NCI-H1436 (cell line): ENCODE results near the gene MYADML2.
A peak's percentile ranks its signal among the peaks of the same experiment; 100 is the strongest.
"Not testable (repeated sequence)": the region's sequence is repeated elsewhere in the genome, so short reads cannot be mapped to it uniquely, and the experiment has no call there.

ENCODE experiments used
- DNase-seq: peaks from one replicate; lab custom pipeline; 2025; lab: John Stamatoyannopoulos, UW

MYADML2 gene

DNA sequence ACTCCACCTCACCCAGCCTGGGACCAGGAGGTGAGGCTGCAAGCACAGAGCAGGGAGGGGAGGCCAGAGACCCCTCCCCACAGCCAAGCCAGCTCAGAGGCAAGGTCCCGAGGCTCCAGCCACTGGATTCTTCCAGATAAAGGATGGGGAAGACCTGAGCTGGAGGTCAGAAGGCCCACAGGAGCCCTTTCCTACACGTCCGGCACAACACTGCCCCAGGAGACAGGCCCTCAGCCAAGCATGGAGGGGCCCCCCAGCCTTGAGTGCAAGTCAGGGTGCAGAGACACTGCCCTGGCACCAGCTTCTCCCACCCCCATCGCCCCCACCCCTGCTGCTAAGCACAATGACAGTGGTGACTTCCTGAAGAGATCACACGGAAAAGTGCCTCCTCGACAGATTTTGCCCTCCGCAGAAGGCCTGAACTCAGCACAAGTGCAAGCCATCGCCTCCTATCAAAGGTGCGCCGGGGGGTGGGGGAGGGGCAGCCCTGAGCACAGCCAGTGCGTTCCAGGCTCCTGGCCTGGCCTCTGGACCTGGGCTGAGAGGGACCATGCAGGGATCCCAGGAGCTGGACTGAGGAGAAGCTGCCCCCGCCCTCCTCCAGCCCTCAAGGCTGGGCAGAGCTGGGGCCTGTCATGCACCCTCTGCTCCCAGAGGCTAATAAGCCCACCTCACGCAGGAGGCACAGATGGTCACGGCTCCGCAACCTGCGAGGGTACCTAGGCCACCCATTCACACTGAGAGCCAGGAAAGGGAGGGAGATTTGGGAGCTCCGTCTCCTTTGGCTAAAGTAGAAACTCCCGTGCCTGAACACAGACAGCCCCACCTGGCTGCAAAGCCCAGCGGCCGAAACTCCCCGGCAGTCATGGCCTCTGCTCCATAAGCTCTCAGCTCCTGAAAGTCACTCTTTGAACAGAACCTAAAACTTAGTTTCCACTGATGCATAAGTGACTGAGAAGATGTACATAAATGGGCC lies 22.2 kb downstream of the MYADML2 start:
- DNase-seq, result no peak

- no peak for DNase-seq
These were observed 23.5 kb downstream of the MYADML2 start for GRCh38 chr17:81923302-81924260.

DNA sequence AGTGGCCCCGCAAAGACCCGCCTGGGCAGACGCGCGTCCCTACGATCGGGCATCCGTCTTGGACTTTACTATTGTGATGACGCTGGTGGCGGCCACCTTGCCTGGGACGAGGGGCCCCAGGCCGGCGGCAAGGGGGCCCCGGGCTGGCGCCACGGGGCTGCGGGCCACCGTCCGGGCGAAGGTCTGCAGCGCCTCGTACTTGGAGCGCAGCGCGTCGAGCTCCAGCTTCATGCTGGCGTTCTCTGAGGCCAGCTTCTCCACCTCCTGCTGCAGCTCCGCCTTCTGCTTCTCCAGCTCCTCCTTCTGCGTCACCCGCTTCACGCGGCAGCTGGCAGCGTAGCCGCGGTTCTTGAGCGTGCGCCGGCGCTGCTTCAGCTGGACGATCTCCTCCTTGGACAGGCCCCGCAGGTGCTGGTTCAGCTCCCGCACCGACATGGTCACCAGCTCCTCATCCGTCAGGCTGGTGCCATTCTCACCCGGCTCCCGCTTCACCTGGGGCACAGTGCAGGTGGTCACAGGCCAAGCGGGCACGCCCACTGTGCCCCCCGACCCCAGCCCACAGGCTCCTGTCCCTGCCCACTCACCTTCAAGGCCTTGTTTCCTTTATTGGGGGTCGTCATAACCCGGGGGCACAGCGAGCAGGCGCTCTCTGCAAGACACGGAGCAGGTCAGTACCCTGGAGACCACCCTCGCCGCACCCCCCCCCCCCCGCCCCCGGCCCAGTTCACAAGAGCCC lies 24.3 kb downstream of the MYADML2 start:
- DNase-seq, result no peak

DNA sequence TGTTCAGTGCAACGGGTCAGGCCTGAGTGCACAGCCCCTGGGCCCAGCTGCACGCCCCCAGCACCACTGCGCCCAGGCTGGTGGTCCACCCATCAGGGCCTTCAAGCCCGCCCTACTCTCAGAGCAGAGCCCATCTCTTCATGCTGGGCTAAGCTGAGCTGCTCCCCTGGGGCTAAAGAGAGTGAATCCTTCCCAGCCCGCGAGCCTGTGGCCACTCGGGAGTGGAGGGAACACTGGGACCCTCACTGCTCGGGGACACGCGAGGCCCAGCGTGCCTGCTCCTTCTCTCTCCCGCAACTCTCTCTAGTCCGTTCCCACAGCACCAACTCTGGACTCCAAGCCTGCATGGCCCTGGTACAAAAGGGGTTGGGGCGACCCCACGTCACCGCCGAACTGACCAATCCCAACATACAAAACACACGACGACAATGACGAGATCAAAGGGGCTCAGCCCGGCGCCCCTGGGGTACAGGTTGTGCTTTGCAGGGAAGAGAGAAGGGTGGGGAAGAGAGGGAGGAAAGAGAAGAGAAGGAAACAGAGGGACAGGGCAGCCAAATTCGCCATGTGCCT lies 25.0 kb downstream of the MYADML2 start:
- no peak for DNase-seq

DNA sequence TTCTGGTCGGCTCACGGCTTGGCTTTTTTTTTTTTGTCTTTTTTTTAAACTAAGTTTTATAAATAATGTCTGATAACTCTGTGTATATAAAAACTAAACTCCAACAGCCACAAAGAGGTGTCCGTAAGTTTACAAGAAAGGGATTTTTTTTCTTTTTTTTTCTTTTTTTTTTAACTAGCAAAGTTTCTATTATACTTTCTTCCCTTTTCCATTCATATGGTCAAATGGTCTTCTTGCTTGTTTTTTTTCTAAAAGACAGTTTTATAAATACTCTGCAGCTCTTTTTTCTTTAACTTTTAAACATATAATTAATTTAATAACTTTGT lies 25.5 kb downstream of the MYADML2 start:
- DNase-seq, result no peak

GRCh38 chr17:81920612-81921536 lies 26.2 kb downstream of the MYADML2 start:
- DNase-seq, result no peak

DNA sequence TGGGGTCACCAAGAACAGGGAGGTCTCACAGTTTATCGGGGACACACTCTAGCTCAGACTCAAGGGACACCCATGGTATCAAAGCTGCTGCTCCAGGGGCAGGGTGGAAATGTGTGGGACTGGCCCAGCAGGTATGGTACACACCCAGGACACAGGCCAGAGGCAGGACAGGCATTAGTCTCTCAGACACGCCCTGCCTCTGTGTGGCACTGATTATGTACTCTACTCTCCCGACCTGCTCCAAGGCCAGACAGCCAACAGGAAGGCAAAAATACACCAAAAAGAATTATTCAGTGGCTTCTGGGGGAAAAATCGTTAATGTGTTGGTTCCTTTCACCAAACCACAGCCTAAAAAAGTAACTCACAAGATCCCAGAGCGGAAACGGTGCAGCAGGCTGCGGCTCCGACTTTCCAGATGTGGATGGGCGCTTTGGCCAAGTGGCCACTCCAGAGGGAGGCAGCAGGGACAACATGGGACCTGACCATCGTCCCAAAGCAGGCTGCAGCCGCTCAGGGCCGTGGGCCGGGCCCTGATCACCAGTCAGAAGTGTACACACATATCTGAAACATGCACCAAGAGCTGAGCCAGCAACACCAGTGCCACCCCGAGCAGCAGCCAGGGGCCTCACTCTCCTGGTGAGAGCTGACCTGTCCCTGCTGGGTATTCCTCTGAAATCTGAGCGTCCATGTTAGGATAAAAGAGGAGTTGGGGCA lies 28.0 kb downstream of the MYADML2 start:
- no peak for DNase-seq

DNA sequence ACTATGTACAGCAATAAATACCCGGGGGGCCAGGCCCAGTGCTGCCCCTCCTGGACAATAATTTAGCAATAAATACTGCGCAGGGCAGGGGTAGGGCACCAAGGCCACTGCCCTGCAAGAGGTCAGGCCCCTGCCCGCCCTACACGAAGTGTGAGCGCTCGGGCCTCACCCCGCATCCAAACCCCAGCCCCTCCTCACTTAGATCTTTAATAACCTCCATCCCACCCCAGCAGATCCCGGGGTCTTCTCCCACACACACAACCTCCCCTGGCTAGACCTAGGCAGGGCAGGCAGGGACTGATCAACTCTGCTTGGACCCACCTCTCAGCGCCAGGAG lies 28.7 kb downstream of the MYADML2 start:
- not testable (repeated sequence) for DNase-seq

- peak; percentile 89 for DNase-seq
These were observed 29.3 kb downstream of the MYADML2 start, which contains the start of gene SIRT7 for GRCh38 chr17:81917565-81918332. Gene SIRT7, minus strand, starts transcription at chr17:81918176. Its CDS starts 45 bp downstream, at chr17:81918131.

- DNase-seq, result no peak
These were observed 30.6 kb downstream of the MYADML2 start for GRCh38 chr17:81916234-81917001.

DNA sequence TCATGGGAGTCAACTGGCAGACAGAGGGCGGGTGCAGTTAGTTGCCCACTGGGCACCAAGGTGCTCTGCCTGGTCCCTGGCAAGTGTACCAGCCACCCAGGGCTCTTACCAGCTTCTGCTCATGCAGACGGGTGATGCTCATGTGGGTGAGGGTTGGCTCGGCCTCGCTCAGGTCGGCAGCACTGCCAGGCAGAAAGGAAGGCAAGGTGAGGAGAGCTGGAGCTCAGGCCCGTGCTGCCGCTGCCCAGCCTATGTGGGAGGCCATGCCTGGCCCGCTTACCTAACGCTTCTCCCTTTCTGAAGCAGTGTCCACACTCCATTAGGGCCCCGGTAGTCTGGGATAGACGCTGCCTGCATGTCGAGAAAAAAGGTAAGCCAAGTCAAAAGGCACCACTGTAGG lies 31.7 kb downstream of the MYADML2 start:
- no peak for DNase-seq

- DNase-seq, result no peak
These were observed 32.8 kb downstream of the MYADML2 start for GRCh38 chr17:81914103-81914850.

DNA sequence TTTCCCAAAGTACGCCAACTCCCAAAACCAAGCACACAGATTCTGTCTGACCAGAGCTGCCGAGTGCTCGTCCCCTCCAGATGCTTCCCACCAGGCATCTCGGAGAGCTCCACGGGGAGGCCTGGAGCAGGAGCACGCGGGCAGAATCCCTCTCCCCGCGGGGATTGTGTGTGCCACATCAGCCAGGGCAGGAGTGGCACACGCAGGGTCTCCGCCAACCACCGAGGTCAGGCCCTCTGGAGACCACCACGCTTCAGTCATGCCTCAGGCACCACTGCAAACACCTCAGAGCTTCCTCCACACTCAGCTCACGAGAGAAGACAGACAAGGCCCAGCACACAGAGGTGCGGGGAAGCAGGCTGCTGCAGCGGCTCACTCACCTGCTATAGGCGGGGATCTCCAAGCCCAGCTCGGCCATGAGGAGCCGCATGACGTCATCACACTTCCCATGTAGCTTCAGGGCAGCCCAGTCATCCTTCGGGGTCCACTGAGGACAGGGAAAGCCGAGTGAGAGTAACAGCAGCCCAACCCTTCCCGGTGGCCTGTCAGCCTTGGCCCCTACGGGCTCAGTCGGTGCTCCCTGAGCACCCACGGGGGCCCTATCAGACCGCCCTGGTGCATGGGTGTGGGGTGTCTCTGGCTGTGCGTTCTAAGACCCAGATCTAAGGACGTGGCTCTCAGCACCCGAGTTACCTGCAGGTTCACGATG lies 33.5 kb downstream of the MYADML2 start:
- DNase-seq, result no peak

GRCh38 chr17:81912441-81913309 lies 34.4 kb downstream of the MYADML2 start:
- no peak for DNase-seq

DNA sequence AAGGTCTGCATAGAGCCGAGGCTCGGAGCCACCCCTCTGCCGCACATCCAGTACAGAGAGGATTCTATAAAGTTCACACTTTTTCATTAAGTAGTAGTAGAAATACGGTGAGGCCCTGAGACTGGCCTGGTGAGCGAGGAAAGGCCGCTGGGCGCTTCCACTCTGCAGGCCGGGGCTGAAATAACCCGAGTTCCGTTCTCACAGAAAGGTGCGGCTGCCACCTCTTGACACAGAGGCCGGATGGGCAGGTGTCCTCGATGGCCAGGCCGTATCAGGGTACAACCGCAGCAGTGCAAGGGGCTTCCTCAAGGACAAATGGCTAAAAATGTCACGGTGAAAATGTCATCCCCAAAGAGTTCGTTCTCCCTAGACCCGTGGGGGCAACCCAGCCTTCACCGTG lies 35.1 kb downstream of the MYADML2 start:
- DNase-seq, result no peak
